Gastrocnemius medialis (tissue), 4 donors: ENCODE measurements around the gene OR4D1. TPM values are rescaled to one million over a fixed set of nuclear protein-coding genes. Genes with fewer than 3 reads are reported as not detected.

Experiments used
- ATAC-seq, 2 donors: fragments of 150-250 bp; one replicate each; pipeline ENCODE4 v1.9.1; 2016
- DNase-seq, 2 donors: peaks; one replicate each; pipeline ENCODE4 v3.0.0-alpha.2; 2019
- H3K27ac ChIP-seq, 4 donors: fragments of 200-600 bp; sonication (generic); 1 replicate in 1 of 4; 2 replicates in 3 of 4; pipeline ENCODE4 v1.5.1; 2016 to 2018; ENCODE audit warnings: mild to moderate bottlenecking in 2 of 4, moderate library complexity in 1 of 4
- H3K27me3 ChIP-seq, 3 donors: fragments of 200-600 bp; sonication (generic) in 2 of 3; 1 replicate in 1 of 3; 2 replicates in 2 of 3; pipeline versions ENCODE4 v1.5.1 to v1.6.0; 2016 to 2019; ENCODE audit warnings: mild to moderate bottlenecking in 1 of 3, moderate library complexity in 1 of 3
- H3K36me3 ChIP-seq, 2 donors: fragments of 200-600 bp; sonication (generic) in 1 of 2; one replicate each; pipeline ENCODE4 v1.5.1; 2017 to 2018
- H3K4me1 ChIP-seq, 2 donors: fragments of 200-600 bp; sonication (generic) in 1 of 2; one replicate each; pipeline ENCODE4 v1.5.1; 2016 to 2017; ENCODE audit warnings: mild to moderate bottlenecking in 2 of 2
- H3K4me3 ChIP-seq, 4 donors: fragments of 200-600 bp; sonication (generic) in 3 of 4; 1 replicate in 1 of 4; 2 replicates in 3 of 4; pipeline ENCODE4 v1.5.1; 2016 to 2019; ENCODE audit warnings: mild to moderate bottlenecking in 2 of 4
- H3K9me3 ChIP-seq, 3 donors: fragments of 200-600 bp; sonication (generic) in 2 of 3; 1 replicate in 1 of 3; 2 replicates in 2 of 3; pipeline ENCODE4 v1.5.1; 2016 to 2019
- CTCF ChIP-seq, 5 experiments: fragments of 450-650 bp in 3 of 5; fragments of 200-600 bp in 2 of 5; sonication (generic) in 2 of 5; IDR thresholded peaks in 4 of 5; conservative IDR thresholded peaks in 1 of 5; 1 replicate in 4 of 5; 2 replicates in 1 of 5; pipeline ENCODE4 v1.5.1; 2016 to 2019; ENCODE audit warnings: antibody characterized with exemption in 5 of 5, mild to moderate bottlenecking in 3 of 5, moderate library complexity in 3 of 5
- POLR2A ChIP-seq, 2 donors: fragments of 450-650 bp; IDR thresholded peaks; one replicate each; pipeline ENCODE4 v1.6.1; 2017; ENCODE audit warnings: antibody characterized with exemption in 2 of 2, mild to moderate bottlenecking in 2 of 2, moderate library complexity in 2 of 2
- in situ Hi-C, 4 donors: fragments of 200-750 bp; cut with MboI; loops; one replicate each; pipeline versions ENCODE4 v1.15.0 to v1.8.0; 2017; ENCODE audit warnings: low sequenced_read_pairs in 4 of 4
- intact Hi-C: fragments of 100-400 bp; cut with DNase I; formaldehyde crosslinking; loops from one replicate; pipeline ENCODE4 v1.15.1; 2023; ENCODE audit warnings: low total_unique reads
- total RNA-seq, 4 donors: library from RNA; depleted of rRNA; stranded (reverse); fragments of >200 nt; gene quantifications; one replicate each; pipeline versions ENCODE4 v1.1.0 to v1.2.3, GENCODE V29; 2016

Gene OR4D1
- total RNA-seq, 4 donors from 2014 or later, result not detected

- Histone ChIP-seq H3K36me3 (no peaks in the 10 kb centered on the region), H3K27me3 (peaks cover 19 to 39% (median 38%) of the 10 kb centered on the region in 3 donors), H3K27ac (no peak overlapping the region), H3K4me1 (peaks cover 0 to 5% of the 10 kb centered on the region in 2 donors), H3K4me3 (peak overlapping the region; percentile 45 to 54 (median 52)), H3K9me3 (no peaks in the 10 kb centered on the region)
- in situ Hi-C loops (no loop called here), intact Hi-C loops (no loop called here)
- no peak for DNase-seq
- TF ChIP-seq CTCF (IDR thresholded peaks at IDR 0.05 in 4 of 5, conservative IDR thresholded peaks at IDR 0.05 in 1 of 5) (no peak), POLR2A (IDR thresholded peaks at IDR 0.05) (no peak)
- no peak for ATAC-seq
Measured at GRCh38 chr17:58156839-58157803, 8.9 kb downstream of the OR4D1 start.

- H3K4me1 ChIP-seq, result peaks cover 0 to 5% of the 10 kb centered on the region in 2 donors
- H3K4me3 ChIP-seq, result no peak overlapping the region
- H3K9me3 ChIP-seq, result no peaks in the 10 kb centered on the region
- ATAC-seq (no peak), DNase-seq (no peak)
- peaks cover 19 to 35% (median 35%) of the 10 kb centered on the region in 3 donors for H3K27me3 ChIP-seq
- no peaks in the 10 kb centered on the region for H3K36me3 ChIP-seq
- no peak overlapping the region for H3K27ac ChIP-seq
- TF ChIP-seq CTCF (IDR thresholded peaks at IDR 0.05 in 4 of 5, conservative IDR thresholded peaks at IDR 0.05 in 1 of 5) (no peak), POLR2A (IDR thresholded peaks at IDR 0.05) (no peak)
- in situ Hi-C loops (no loop called here), intact Hi-C loops (no loop called here)
Measured at GRCh38 chr17:58158181-58158580, 10.0 kb downstream of the OR4D1 start.

- no peak for DNase-seq
- TF ChIP-seq CTCF (IDR thresholded peaks at IDR 0.05 in 4 of 5, conservative IDR thresholded peaks at IDR 0.05 in 1 of 5), result no peak
- no peak for TF ChIP-seq POLR2A (IDR thresholded peaks at IDR 0.05)
- Histone ChIP-seq H3K36me3 (no peaks in the 10 kb centered on the region), H3K27ac (no peak overlapping the region), H3K4me3 (no peak overlapping the region), H3K9me3 (no peaks in the 10 kb centered on the region), H3K4me1 (peaks cover 0 to 5% of the 10 kb centered on the region in 2 donors), H3K27me3 (peaks cover 7 to 42% (median 23%) of the 10 kb centered on the region in 3 donors)
- intact Hi-C loops, result no loop called here
- no peak for ATAC-seq
- in situ Hi-C loops, result no loop called here
Measured at GRCh38 chr17:58161566-58161965, 13.4 kb downstream of the OR4D1 start.

- intact Hi-C loops, result no loop called here
- peaks cover 0 to 19% (median 4%) of the 10 kb centered on the region in 3 donors for H3K27me3 ChIP-seq
Measured at GRCh38 chr17:58165981-58166380, 17.8 kb downstream of the OR4D1 start.

More at GRCh38 chr17:58165981-58166380, 17.8 kb downstream of the OR4D1 start:
- no peak for TF ChIP-seq POLR2A (IDR thresholded peaks at IDR 0.05)
- no peak for TF ChIP-seq CTCF (IDR thresholded peaks at IDR 0.05 in 4 of 5, conservative IDR thresholded peaks at IDR 0.05 in 1 of 5)
- no peaks in the 10 kb centered on the region for H3K9me3 ChIP-seq
- no peaks in the 10 kb centered on the region for H3K4me1 ChIP-seq
- ATAC-seq, result no peak
- no peak overlapping the region for H3K27ac ChIP-seq
- no peak overlapping the region for H3K4me3 ChIP-seq
- in situ Hi-C loops, result no loop called here
- H3K36me3 ChIP-seq, result no peaks in the 10 kb centered on the region
- DNase-seq, result no peak
